Ascending aorta (tissue), 2 donors: ENCODE data around the gene NELL2. TPM values are rescaled to one million over a fixed set of nuclear protein-coding genes. Genes with fewer than 3 reads are reported as not detected.

Experiments used
- DNase-seq, 2 donors: peaks; one replicate each; pipeline ENCODE4 v3.0.0-alpha.2; 2019; ENCODE audit warnings: low spot score in 2 of 2
- H3K27ac ChIP-seq, 2 donors: fragments of 200-600 bp; sonication (generic); one replicate each; pipeline ENCODE4 v1.5.1; 2016 to 2017; ENCODE audit warnings: mild to moderate bottlenecking in 1 of 2
- H3K27me3 ChIP-seq: fragments of 200-600 bp; sonication (generic); one replicate; pipeline ENCODE4 v1.5.1; 2017
- H3K36me3 ChIP-seq, 2 donors: fragments of 200-600 bp; sonication (generic); one replicate each; pipeline ENCODE4 v1.5.1; 2016
- H3K4me1 ChIP-seq, 2 donors: fragments of 200-600 bp; sonication (generic); one replicate each; pipeline ENCODE4 v1.5.1; 2016 to 2017; ENCODE audit warnings: mild to moderate bottlenecking in 1 of 2
- H3K4me3 ChIP-seq, 2 donors: fragments of 200-600 bp; sonication (generic); one replicate each; pipeline ENCODE4 v1.5.1; 2016 to 2017; ENCODE audit warnings: mild to moderate bottlenecking in 1 of 2
- H3K9me3 ChIP-seq, 2 donors: fragments of 200-600 bp; sonication (generic); one replicate each; pipeline ENCODE4 v1.5.1; 2016
- intact Hi-C: fragments of 100-400 bp; cut with DNase I; formaldehyde crosslinking; loops from one replicate; pipeline ENCODE4 v1.15.1; 2023
- total RNA-seq: library from RNA; depleted of rRNA; stranded (reverse); fragments of >200 nt; gene quantifications from one replicate; pipeline ENCODE4 v1.1.0, GENCODE V29; 2016
- TF ChIP-seq, protein P1 (sequence below), 3 experiments: fragments of 200-600 bp in 2 of 3; fragments of 450-650 bp in 1 of 3; sonication (generic) in 2 of 3; IDR thresholded peaks; one replicate each; pipeline ENCODE4 v1.5.1; 2016 to 2019; ENCODE audit warnings: antibody characterized with exemption in 3 of 3, mild to moderate bottlenecking in 1 of 3, moderate library complexity in 1 of 3

The NELL2 gene
- total RNA-seq, 1 donor from 2014 or later, result not detected

DNA sequence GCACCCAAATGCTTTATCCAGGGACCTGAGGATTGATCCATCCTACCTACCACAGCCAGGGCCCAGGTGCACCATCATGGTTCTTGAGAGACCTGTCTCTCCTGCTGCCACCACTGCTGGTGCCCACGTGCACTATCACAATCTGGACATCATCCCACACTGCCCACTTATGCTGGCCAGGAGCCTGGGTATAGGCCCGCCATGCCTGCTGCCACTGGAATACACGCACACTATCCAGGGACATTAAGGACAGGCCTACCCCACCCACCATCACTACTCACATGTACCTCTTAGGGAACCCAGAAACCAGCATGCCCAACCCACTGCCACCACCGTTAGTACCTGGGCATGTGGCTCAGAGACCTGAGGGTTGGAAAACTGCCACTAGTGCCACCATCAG is 207.7 kb downstream of the NELL2 start:
- Histone ChIP-seq H3K4me3 (no peak overlapping the region), H3K4me1 (no peaks in the 10 kb centered on the region), H3K9me3 (peaks cover 0 to 12% of the 10 kb centered on the region in 2 donors), H3K27ac (no peak overlapping the region), H3K27me3 (no peaks in the 10 kb centered on the region), H3K36me3 (no peaks in the 10 kb centered on the region)
- TF ChIP-seq, protein P1, sequence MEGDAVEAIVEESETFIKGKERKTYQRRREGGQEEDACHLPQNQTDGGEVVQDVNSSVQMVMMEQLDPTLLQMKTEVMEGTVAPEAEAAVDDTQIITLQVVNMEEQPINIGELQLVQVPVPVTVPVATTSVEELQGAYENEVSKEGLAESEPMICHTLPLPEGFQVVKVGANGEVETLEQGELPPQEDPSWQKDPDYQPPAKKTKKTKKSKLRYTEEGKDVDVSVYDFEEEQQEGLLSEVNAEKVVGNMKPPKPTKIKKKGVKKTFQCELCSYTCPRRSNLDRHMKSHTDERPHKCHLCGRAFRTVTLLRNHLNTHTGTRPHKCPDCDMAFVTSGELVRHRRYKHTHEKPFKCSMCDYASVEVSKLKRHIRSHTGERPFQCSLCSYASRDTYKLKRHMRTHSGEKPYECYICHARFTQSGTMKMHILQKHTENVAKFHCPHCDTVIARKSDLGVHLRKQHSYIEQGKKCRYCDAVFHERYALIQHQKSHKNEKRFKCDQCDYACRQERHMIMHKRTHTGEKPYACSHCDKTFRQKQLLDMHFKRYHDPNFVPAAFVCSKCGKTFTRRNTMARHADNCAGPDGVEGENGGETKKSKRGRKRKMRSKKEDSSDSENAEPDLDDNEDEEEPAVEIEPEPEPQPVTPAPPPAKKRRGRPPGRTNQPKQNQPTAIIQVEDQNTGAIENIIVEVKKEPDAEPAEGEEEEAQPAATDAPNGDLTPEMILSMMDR (IDR thresholded peaks at IDR 0.05), result no peak
- DNase-seq, result no peak
- intact Hi-C loops, result no loop called here

DNA sequence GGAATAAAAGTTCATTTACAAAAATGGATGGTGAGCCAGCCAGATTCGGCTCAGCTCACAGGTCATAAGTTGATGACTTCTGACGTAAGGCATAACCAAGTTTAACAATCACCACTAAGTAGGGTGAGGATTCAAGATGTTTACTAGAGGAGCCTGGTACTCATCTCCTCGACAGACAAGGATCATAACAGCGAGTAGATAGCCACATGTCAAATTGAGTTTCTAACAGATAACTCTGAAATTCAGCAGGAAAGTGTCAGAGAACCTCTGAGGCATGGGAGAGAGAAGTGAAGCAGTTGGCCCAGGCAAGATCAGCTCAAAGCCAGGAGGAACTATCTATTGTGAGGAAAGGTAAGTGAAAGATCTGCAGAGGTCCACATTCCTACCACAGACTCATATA is 208.7 kb downstream of the NELL2 start:
- no peaks in the 10 kb centered on the region for H3K36me3 ChIP-seq
- intact Hi-C loops, result no loop called here
- no peak overlapping the region for H3K27ac ChIP-seq
- DNase-seq, result no peak
- H3K4me1 ChIP-seq, result no peaks in the 10 kb centered on the region
- H3K4me3 ChIP-seq, result no peak overlapping the region
- TF ChIP-seq, protein P1 (IDR thresholded peaks at IDR 0.05), result no peak
- H3K9me3 ChIP-seq, result peaks cover 0 to 12% of the 10 kb centered on the region in 2 donors
- no peaks in the 10 kb centered on the region for H3K27me3 ChIP-seq

DNA sequence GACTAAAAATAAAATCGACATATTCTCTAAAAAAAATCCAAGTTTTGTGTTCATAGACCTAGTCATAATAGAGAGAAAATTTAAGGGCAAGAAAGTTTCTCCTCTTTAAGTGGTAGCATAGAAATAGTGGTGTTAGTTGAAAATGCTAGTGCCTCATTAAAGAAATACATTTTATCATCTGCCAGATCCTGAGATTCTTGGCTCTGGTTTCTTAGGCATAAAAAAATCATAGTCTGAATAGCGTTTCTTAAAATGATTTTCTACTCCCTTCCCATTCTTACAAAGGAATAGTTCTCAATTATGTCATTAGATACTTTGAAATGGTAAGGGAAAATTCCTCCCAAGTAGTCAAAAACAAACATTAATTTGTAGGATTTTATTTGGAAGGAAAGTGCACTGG is 212.8 kb downstream of the NELL2 start:
- Histone ChIP-seq H3K36me3 (no peaks in the 10 kb centered on the region), H3K27ac (no peak overlapping the region), H3K27me3 (no peaks in the 10 kb centered on the region), H3K9me3 (no peaks in the 10 kb centered on the region), H3K4me1 (no peaks in the 10 kb centered on the region), H3K4me3 (no peak overlapping the region)
- TF ChIP-seq, protein P1 (IDR thresholded peaks at IDR 0.05), result no peak
- intact Hi-C loops, result no loop called here
- DNase-seq, result no peak

DNA sequence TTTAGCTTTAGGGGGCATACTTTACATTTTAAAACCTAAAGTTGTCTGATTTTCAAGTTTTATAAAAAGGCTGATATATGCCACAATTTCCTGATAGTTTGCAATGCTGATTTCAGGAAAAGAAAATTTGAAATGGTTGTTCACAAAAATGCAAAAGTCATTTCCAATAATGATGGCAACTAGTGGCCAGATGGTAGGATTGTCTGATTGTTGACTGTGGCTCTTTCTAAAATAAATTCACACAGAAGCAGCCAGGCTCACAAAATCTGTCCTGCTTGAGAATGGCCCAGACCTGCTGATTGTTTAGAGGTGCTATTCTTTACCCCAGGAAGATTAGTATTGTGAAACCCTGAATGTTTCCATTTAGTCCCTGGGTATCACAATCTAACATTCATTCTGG is 220.3 kb downstream of the NELL2 start:
- Histone ChIP-seq H3K27me3 (no peaks in the 10 kb centered on the region), H3K27ac (no peak overlapping the region), H3K36me3 (no peaks in the 10 kb centered on the region), H3K9me3 (no peaks in the 10 kb centered on the region), H3K4me1 (no peaks in the 10 kb centered on the region), H3K4me3 (no peak overlapping the region)
- no peak for DNase-seq
- TF ChIP-seq, protein P1 (IDR thresholded peaks at IDR 0.05), result no peak
- intact Hi-C loops, result no loop called here

DNA sequence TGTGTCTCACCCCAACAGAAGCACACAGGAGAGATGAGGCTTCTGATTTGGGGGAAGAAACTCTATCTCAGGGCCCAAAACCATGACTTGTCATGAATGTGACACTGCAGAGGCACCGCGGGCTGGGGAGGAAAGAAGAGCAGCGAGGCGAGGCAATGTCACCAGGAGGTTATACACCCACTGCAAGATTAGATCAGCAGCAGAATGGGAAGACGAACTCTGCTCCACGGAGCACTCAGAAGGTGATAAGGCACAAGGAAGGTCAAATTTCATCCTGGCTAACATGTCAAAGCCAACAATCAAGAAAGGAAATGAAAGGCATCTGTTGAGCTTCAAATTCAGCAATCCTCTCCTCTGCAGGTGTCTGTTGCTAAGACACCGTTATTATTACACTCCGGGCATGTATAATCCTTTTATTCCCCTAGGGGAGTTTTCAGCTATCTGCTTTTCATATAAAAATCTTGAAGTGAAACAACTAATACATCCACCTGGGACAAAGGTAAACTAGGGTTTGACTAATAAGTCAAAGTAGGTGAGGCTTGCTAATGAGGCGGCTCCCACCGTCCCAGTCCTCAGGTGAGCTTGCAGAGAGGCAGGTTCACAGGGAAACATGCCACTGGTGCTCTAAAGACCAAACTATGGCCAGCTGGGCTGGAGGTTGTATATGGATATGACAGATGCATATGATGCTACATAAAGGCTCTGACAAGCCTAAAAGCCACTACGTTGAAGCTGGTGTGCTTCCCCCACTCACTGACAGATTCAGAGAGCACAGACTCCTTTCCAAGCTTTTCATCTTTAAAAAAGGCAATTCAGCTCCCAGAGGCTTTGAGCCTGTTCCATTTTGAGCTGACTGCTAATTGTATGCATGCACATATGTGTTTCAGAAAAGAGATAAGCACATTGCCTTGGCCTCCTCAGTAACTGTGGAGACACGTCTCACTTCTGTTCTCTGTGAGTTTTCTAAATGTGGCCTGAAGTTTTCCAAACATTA is 221.2 kb downstream of the NELL2 start:
- intact Hi-C loops, result no loop called here

More for the DNA sequence above, 221.2 kb downstream of the NELL2 start:
- DNase-seq, result no peak
- Histone ChIP-seq H3K4me1 (no peaks in the 10 kb centered on the region), H3K36me3 (no peaks in the 10 kb centered on the region), H3K27me3 (no peaks in the 10 kb centered on the region), H3K4me3 (no peak overlapping the region), H3K9me3 (no peaks in the 10 kb centered on the region), H3K27ac (no peak overlapping the region)
- TF ChIP-seq, protein P1 (IDR thresholded peaks at IDR 0.05), result no peak
